ENCODE data around the gene CNTNAP2. TPM values are rescaled to one million over a fixed set of nuclear protein-coding genes. Genes with fewer than 3 reads are reported as not detected.

CNTNAP2 gene
- polyA plus RNA-seq, 10 donors: 5.6 to 19.6 (median 11.4) TPM

DNA sequence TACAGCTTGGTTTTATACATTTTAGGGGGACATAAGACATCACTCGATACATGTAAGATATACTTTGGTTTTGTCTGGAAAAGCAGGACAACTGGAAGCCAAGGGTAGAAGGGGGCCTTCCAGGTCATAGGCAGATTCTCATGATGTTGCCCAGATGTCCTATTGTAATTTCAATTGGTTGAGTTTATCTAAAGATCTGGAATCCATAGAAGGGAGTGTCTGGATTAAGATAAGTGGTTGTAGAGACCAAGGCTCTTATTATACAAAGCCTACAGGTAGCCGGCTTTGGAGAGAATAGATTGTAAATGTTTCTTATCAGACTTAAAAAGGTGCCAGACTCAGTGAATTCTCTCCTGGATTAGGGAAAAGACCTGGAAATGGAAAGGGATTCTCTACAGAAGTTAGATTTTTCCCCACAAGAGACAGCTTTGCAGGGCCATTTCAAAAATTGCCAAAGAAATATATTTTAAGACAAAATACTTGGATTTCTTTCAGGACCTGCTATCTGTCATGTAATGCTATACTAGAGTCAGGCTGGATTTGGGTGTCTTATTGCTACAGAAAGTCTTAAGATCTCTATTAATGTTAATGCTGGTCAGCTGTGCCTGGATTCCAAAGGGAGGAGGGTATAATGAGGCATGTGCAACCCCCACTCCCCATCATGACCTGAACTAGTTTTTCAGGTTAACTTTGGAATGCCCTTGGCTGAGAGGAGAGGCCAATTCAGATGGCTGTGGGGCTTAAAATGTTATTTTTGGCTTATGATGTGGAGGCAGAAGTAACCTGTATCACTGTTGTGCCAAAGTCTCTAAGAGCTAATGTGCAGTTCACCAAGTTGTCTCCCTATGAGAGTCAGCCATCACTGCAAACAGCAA lies 1962.8 kb downstream of the CNTNAP2 start:
- DNase-seq: no peak

DNA sequence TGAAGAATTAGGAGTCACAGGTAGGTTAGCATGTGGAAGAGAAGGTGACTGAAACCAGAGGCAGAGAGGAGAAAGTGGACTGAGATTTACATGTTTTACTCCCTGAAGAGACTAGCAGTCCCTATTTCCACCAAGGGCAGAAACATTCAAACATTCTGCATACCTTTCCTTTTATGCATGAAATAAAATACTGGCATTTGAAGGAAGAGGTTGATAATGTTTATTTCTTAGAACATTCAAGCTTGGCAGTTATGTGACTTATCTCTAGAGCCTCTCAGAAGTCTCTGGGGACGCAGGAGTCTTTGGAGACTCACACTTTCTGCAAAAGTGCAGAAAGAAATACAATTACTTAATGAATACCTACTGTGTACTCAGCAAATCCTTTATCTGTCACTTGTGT lies 1966.8 kb downstream of the CNTNAP2 start:
- no peak for DNase-seq

DNA sequence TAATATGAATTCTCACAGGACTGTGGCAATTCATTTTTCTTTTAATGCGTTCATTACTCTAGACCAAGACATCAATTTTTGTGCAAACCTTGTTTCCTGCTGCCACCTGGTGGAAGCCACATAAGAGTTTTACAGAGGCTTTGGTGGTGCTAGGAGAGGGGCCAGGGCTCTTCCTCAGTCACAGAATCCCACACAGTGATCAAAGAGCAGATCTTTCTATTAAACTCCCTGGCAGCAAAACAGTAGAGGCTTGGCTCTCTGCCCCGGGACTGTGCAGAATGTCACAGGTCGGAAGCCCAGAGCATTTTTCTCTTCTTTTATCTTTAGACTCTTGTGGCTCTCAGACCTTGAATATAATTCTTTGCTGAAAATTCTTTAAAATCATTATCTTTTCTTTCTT lies 1967.5 kb downstream of the CNTNAP2 start:
- peak; percentile 75 to 90 (median 86) for DNase-seq

DNA sequence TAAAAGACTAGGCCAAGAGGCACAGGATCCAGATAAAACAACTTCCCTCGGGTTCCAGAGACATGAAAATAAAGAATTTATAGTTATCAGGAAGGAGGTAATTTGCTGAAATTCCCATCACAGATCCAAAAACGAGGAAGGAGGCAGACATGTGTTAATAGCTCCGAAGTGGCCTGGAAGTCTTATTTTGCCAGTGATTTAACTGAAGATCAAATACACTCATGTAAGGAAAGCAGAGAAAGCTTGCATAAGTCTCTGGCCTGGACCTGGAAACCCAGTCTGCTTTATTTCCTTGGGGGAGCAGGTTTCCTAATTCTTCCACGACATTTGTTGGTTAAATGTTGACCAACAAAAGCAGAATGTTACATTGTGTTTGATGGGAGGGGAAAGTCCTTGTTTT lies 1975.3 kb downstream of the CNTNAP2 start:
- DNase-seq: peak in 2 of 3 donors; percentile 8 to 56

DNA sequence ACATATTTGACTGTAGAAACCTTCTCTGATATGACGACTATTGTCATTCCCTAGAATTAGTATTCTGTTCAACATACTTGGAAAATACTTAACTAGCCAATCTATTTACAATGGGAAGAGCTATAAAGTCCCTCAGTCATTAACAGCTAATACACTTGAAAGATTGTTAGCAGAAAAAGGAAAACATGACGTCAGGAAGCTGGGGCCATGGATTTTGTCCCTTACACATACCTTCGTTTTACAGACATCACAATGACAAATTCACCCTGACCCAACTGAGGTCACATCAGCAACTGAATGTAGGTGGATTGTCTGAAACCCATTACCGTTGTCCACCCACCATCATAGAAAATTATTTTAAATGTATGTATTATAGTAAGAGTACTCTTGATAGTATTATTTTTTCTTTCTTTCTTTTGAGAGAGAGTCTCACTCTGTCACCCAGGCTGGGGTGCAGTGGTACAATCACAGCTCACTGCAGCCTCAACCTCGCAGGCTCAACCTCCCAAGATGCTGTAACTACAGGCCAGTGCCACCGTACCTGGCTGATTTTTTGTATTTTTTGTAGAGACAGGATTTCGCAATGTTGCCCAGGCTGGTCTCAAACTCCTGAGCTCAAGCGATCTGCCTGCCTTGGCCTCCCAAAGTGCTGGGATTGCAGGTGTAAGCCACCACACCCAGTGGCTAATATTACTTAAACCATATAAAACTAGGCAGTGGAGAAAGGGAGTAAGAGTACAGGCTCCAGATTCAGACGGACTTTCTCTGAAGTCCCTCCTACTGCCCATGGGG lies 1977.0 kb downstream of the CNTNAP2 start:
- DNase-seq: no peak

DNA sequence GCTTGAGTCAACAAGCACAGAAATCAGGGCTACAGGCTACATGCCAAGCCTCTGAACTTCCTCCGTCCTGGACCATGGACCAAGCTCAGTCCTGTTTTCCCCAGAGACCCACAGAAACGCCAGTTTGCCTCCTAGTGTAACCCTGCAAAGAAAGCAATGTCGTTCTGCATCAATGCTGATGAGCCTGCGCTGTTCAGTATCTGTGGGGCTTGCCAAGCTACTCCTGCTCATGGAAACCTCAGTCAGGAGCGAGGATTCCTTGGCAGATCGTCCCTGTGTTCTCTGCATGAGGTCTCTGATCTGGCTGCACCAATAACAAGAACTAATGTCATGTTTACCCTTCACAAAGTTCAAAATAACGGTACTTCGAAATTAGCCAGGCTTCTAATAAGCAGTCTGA lies 1978.5 kb downstream of the CNTNAP2 start:
- DNase-seq: peak in 2 of 3 donors; percentile 46 to 59

DNA sequence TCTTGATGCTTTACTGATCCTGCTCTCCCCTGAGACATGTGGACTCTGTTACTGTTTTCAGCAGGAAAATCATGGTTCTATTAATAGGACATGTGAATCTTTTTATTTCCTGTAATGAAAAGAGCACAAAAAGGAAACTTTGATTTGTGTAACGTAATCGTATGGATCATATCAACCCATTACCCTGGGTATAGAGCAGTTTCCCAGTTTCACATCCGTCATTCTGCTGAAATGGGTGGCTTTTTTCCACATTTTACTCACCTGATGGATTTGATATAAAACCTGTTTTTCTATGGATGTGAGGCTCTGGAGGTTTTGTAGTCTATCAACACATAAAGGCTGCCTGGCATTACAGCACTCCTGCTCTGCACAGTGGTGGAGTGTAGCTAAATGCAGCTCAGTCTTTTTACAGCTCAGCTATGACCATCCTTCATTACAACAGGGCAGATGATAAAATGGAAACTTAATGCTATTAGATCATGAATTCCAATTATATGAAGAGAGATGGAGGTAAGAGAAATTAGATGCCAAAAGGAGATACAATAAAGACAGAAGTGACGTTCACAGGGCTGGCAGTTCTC lies 1987.6 kb downstream of the CNTNAP2 start:
- DNase-seq: no peak

DNA sequence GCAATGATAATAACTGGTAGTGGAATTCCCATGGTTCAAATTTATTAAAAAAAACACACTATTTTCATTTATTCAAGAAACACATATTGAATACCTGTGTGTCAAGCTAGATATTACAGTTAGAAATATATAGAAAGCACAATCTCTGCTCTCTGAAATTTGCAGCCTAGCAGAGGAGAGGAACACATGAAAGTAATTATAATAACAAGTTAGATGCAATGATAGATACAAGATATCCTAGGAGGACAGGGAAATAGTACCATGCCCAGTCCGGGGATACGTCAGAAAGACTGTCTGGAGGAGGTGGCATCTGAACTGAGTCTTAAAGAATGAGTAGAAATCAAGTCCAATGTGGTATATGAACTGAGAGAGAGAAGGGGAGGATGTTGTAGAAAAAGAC lies 1988.3 kb downstream of the CNTNAP2 start:
- no peak for DNase-seq

DNA sequence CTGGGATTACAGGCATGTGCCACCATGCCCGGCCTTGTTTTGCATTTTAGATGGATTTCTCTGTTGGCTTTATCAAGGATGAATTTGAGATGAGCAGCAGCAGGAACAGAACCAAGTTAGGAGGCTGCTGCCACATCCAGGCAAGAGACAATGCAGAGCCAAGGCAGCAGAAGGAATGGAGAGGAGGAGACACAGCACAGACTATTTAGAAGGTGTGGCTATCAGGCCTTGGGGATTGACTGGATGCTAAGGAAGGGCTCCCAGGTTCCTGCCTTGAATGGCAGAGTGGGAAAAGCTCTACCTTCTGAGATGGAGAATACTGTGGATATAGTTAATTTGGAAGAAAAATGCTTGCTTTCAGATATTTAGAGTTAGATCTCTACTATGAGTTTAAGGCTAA lies 1989.3 kb downstream of the CNTNAP2 start:
- DNase-seq: no peak

DNA sequence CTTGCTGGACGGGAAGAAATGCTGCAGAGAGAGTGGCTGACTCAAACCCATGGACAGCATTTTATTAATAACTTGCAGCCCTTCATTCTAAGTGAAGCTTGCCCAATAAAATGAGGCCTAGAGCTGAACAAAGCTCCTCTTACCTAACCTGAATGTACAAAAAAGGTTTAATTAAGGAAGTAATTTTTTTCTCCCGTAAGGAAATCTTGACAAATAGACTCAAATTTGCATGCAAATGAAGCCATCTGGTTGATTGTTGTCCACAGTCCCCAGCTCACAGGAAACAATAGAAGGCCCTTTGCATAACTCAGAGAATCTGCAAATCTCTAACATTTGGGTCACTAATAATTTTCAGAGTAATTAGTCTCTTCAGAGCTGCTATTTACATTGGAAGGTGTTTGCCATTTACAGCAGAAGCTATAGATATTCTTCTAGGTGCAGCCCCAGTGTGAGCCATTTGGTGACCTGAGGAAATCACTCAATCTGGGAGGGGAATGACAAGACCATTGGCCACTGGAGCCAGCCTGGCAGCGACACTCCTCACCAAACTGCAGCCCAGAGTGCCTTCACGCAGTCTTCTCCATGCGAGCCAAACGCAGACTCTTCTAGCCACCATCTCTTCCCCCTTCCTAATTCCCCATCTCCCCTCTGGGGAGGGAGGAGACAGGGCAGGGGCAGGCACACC lies 1991.0 kb downstream of the CNTNAP2 start:
- DNase-seq: no peak

DNA sequence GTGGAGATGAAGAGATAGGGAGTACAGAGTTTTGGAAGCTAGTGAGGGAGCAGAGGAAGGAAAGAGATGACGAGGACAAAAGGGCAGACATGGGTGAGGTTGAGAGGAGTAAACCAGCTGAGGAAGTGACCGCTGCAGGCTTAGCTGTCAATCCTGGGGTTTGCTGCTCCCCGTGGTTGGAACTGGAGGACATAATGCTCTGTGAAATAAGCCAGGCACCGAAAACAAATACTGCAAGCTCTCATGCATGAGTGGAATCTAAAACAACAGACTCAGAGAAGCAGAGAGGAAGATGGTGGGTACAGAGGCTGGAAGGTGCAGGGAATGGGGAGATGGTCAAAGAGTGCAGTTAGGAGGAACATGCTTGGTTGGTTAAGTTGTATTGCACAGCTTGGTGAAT lies 1991.8 kb downstream of the CNTNAP2 start:
- DNase-seq: no peak

DNA sequence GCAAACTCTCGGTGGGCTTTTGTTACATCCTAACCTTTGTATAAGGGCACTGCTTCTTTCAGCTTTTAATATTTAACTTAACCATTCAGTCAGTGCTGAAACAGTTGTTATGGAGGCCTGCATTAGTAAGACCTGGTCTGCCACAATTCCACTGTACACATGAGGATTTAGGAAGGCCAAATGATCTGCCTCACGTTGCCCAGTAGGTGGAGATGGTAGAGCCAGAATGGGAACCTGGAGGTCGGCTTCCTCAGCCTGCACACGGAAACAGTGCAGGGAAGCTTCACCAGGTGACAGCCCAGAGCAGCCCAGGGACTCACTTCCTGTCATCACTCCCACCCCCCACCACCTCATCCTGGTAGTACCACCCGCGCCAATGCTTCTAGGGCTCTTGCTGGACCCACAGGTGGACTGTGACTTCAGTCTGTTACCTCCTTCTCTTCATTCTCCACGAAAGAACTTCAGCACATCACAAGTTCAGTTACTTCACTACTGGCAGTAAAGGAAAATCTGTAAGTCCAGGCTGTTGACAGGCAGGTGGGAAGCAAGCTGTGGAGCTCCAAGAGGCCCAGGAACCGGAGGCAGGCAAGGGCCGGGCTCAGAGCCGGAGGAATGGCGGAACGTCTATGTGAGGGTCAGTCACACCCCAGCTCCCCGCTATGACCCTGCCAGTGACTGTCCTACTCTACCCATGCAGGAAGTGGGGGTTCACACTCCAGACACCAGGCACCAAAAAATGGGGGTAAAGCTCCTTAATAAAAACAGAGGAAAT lies 1993.7 kb downstream of the CNTNAP2 start:
- no peak for DNase-seq

DNA sequence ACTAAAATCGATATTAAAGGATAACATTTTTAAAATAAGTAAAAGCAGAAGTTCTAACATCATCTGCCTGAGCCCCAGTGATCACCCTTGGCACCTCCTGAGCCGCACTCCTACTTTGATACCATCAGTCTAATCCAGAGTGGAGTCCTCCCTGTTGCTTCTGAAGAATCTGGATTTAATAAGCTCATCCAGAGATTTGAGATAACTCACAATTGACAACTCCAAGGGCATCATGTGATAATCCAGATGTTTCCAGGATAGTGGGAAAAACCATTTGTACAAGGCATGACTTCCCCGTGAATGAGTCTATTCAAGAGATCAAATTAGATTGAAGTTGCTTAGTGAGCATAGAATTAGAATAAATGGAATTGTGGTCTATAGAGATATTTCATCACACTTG lies 1998.2 kb downstream of the CNTNAP2 start:
- no peak for DNase-seq

DNA sequence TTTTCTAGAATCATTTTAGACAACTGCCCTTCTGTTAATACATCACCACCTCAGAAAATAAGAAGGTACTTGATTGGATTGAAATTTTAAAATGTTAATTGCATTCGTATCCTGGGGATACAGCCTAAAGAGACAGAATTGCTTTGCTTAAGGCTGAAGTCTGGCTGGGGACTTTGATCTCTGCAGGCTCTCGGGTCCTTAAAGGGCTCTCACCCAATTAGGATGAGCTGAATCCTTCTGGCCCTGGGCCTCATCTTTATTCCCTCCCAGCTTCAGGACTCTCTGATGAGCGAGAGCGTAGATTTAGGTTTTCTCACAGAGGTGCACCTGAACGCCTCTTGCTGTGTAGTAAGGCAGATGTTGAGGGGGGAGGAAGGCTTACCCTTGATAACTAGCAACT lies 1998.7 kb downstream of the CNTNAP2 start:
- DNase-seq: no peak

DNA sequence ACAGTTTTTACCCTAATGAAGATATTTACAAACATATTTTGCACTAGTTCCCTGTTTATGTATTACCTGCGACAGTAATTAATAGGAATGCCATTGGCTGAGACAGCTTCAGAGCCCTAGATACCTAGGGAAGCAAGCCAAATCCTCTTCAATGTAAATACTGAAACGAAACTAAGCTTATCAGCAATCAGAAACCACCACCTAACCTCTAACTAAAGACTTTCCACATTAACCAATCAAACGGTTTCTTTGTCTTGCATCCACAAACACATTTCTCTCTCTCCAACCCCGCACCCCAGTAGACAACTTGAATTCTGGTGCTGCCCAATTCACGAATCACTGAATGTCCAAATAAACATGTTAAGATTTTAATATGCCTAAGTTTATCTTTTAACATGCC lies 1999.6 kb downstream of the CNTNAP2 start:
- DNase-seq: no peak

DNA sequence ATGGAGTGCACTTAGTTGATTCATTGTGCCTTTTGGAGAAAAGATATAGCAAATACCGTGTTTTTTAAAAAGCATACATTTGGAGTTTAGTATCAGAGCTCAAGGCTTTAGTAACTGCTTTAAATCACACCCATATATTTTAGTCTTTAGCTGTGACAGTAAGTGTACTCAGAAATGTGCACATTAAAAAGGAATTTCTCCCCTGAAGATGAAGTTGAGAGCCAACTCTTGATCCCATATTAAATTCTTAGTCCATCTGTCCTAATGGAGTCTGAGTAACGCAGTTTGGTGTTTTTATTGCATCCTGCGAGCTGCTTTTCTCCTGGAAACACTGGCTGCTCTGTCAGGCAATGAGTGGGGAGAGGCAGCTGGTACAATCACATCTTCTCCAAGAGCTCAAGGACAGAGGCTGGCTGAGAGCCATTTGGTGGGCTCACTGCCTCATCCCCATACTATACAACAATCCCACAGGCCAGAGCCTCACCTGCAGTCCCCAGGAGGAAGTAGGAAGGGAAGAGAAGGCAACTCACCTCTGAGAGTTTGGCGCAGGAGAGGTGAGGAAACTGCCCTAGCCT lies 2000.3 kb downstream of the CNTNAP2 start:
- no peak for DNase-seq

DNA sequence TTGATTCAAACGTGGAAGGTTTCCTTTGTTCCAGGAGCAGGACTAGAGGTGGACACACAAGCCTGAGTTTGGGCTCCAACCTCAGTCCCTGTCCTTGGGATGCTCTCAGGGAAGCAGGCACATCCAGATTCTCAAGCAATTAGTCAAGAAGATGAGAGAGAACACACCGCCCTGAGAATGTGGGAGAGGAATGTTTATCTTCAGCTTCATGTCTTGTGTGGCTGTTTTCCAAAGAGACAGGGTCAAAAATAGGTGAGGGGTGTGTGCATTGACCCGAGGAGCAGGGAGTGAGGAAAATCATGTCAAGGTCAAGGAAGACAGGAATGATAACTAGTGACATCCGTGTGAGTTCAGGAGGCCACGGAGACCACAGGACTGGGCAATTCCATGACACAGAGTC lies 2001.8 kb downstream of the CNTNAP2 start:
- no peak for DNase-seq

DNA sequence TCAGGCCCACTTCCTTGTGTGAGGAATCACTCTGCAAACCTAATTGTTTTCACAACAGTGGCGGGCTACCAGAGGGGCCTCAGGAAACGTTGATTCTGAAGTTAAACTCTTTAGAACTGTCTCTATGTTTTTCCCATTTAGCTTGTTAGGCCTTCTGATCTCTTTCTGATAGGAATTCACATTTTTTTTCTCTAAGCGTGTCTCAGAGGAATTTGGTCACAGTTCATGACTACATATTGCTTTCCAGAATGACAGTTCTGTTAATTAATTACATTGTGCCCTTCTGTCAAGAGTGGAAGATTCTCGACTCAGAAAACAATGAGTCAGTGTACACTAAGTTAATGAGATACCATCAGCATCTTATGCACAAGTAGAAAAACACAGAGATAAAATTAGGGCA lies 2004.8 kb downstream of the CNTNAP2 start:
- DNase-seq: no peak

DNA sequence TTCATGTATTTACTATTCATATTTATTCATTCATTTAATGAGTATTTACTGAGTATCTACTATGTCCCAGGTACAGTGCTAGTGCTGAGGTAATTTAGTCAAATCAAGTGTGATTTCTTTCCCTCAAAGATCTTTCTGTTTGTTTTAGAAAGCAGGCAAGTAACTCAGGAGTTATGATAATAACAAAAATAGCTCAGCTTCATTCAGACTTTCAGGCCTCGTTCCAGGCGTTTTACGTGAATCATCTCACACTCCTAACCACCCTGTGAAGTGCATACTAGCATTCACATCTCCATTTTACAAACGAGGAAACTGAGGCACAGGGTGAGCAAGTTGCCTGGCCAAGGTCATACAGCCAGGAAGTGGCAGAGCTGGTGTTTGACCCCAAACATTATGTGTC lies 2005.2 kb downstream of the CNTNAP2 start:
- no peak for DNase-seq

DNA sequence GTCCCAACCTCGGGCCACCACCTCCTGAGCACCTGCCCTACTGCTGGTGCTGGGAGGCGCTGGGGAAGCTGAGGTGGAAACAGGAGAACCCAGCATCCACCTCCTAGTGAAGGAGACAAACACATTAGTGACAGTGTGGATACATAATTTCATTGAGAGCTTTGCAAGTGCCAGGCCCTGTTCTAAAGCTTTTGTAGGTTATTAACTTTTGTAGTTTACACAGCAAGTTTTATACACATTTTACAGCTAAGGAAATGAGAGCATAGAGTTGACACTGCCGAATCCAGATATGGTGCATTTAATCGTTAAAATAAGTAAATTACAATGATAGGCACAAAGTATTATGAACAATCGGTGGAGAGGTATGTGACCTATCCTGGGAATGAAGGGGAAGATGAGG lies 2007.9 kb downstream of the CNTNAP2 start:
- DNase-seq: no peak

DNA sequence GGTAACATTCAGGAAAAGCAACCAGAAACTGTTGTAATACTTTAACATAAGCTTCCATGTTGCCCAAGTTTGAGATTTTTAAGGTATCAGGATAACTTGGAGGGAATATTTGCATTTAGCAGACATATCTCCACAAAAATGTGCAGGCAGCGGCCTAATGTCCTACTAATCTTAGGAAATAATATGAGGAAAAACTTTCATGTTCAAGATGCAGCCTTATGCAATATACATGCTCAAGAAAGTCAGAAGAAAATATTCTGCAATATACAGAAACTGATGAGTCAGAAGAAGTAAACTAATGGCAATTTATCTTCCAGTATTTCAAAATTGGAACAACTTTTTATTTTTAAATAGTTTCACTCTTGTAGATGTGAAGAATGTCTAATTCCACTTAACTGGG lies 2010.8 kb downstream of the CNTNAP2 start:
- DNase-seq: no peak
